AG09309 (cell line): ENCODE results near the gene FANCM.

ENCODE experiments used
- DNase-seq: peaks from one replicate; pipeline ENCODE4 v3.0.0-alpha.2; 2010; ENCODE audit warnings: low read depth
- H3K4me3 ChIP-seq: 2 replicates; pipeline ENCODE4 v1.5.1; 2011; ENCODE audit warnings: mild to moderate bottlenecking, low read depth, low read length, moderate library complexity; ENCODE audit not compliant: control insufficient read depth
- CTCF ChIP-seq: IDR thresholded peaks from 2 replicates; pipeline ENCODE4 v1.5.1; 2011; ENCODE audit warnings: mild to moderate bottlenecking, low read depth, low read length, inconsistent platforms; ENCODE audit not compliant: insufficient read depth, control insufficient read depth; ENCODE audit errors: missing control alignments

Gene FANCM

DNA sequence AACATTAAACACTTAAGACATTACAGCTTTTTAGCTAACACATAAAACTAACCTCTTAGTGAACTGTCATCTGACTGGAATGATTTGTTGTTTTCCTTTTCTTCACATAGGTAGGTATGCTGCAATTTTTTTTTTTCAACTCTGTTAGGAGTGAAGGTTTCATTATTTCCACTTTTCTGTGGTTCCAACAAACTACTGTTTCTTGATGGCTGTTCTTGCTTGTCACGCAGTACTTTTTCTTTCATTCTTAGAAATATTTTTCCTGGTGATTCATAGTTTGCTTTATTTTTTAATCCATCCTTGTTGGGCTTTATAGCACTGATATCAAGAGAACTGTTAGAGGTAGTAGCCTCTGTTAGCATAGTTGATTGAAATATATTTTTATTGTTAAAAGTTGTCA is 111.0 kb downstream of the FANCM start:
- no peak for DNase-seq
- no peak overlapping the region for H3K4me3 ChIP-seq
- no peak for TF ChIP-seq CTCF

GRCh38 chr14:45247427-45247826 is 111.7 kb downstream of the FANCM start:
- no peak overlapping the region for H3K4me3 ChIP-seq
- DNase-seq: no peak
- no peak for TF ChIP-seq CTCF

GRCh38 chr14:45249856-45250575 is 114.3 kb downstream of the FANCM start:
- H3K4me3 ChIP-seq: peak overlapping the region; percentile 0
- DNase-seq: peak; percentile 49
- TF ChIP-seq CTCF: no peak
